NCI-H510A (cell line): ENCODE results near the gene DELE1.

ENCODE experiments used
- DNase-seq: peaks from one replicate; lab custom pipeline; 2025; lab: John Stamatoyannopoulos, UW

The DELE1 gene

GRCh38 chr5:141923448-141924313 is at the start of gene DELE1:
Gene DELE1 (plus strand): TSS chr5:141923871. CDS start chr5:141923942, 71 bp downstream.
- peak; percentile 82 for DNase-seq

- DNase-seq = no peak
Measured at GRCh38 chr5:141873933-141874261, 49.8 kb upstream of the DELE1 start.

GRCh38 chr5:141874262-141874964 is 49.3 kb upstream of the DELE1 start:
- DNase-seq = no peak

GRCh38 chr5:141875022-141875740 is 48.5 kb upstream of the DELE1 start:
- DNase-seq = no peak

GRCh38 chr5:141875795-141876627 is 47.7 kb upstream of the DELE1 start:
- peak; percentile 34 for DNase-seq

GRCh38 chr5:141876628-141877355 is 46.9 kb upstream of the DELE1 start:
- DNase-seq = no peak

- no peak for DNase-seq
Measured at GRCh38 chr5:141877356-141878185, 46.1 kb upstream of the DELE1 start.

- DNase-seq = peak; percentile 21
Measured at GRCh38 chr5:141878186-141878710, 45.4 kb upstream of the DELE1 start, which contains the start of gene PCDH1. Gene PCDH1 (minus strand): TSS chr5:141878410. CDS start chr5:141878262, 148 bp downstream.

- peak; percentile 72 for DNase-seq
Measured at GRCh38 chr5:141878711-141879425, 44.8 kb upstream of the DELE1 start.

- no peak for DNase-seq
Measured at GRCh38 chr5:141879426-141879759, 44.3 kb upstream of the DELE1 start.

GRCh38 chr5:141879941-141880738 is 43.5 kb upstream of the DELE1 start:
- DNase-seq = no peak

- DNase-seq = no peak
Measured at GRCh38 chr5:141880961-141881801, 42.5 kb upstream of the DELE1 start.

GRCh38 chr5:141881886-141882285 is 41.8 kb upstream of the DELE1 start:
- no peak for DNase-seq

- DNase-seq = no peak
Measured at GRCh38 chr5:141882594-141883183, 41.0 kb upstream of the DELE1 start.

GRCh38 chr5:141883184-141883891 is 40.3 kb upstream of the DELE1 start:
- no peak for DNase-seq

GRCh38 chr5:141883892-141884318 is 39.8 kb upstream of the DELE1 start:
- DNase-seq = no peak
